Endometrial microvascular endothelial cells (primary cell): ENCODE results near the gene USP20. TPM values are rescaled to one million over a fixed set of nuclear protein-coding genes. Genes with fewer than 3 reads are reported as not detected.

Experiments used
- in situ Hi-C: cut with HindIII; loops from 2 replicates; pipeline ENCODE4 v1.10.0; 2017; ENCODE audit warnings: low sequenced_read_pairs, low pct_unique_long_range_greater_than_20kb; ENCODE audit errors: inconsistent ontology term
- total RNA-seq: library from RNA; depleted of rRNA; stranded (reverse); fragments of >200 nt; gene quantifications from one replicate; pipeline ENCODE4 v1.2.3, GENCODE V29; 2015; ENCODE audit errors: inconsistent ontology term

The USP20 gene
- total RNA-seq, 1 donor from 2014 or later = 9.8 TPM

DNA sequence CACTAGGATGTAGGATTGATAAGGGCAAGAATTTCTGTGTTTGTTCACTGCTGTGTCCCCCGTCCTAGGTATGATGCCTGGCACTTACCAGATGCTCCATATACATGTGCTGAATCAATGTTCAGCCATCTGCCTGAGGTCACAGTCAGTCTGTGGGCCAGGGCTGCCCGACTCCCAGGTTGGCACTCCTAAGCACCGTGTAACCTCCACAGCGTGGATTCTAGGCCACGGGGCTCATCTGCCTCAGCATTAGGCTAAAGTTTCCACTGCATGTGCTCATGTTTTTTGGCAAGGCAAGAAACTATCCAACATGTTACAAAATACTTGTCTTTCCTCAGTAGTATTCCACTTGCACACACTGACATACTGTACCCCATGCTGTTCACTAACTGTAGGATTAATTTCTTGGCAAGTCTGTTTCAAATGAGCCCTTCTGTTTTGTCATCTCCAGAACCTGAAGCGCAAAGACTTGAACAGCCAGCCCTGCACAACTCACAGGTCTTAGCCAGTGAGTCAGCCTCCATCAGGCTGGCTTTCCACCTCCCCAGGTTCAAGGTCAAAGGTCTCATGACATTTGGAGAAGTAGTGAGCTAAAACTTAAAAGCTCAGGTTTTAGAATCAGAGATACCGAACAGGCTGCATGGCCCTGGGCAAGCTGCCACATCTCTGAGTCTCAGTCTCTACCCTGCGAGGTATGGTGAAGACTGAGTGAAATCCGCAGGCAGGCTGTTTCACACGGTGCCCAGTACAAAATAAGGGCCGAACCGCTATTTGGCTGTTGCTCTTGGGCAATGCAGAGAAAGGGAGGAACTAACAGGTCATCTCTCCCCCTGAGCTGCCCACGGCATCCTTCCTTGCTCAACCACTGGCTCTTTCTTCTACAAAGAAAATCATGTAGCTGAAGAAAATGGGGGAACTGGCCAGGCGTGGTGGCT is 18.5 kb upstream of the USP20 start:
- in situ Hi-C loops = no loop called here

DNA sequence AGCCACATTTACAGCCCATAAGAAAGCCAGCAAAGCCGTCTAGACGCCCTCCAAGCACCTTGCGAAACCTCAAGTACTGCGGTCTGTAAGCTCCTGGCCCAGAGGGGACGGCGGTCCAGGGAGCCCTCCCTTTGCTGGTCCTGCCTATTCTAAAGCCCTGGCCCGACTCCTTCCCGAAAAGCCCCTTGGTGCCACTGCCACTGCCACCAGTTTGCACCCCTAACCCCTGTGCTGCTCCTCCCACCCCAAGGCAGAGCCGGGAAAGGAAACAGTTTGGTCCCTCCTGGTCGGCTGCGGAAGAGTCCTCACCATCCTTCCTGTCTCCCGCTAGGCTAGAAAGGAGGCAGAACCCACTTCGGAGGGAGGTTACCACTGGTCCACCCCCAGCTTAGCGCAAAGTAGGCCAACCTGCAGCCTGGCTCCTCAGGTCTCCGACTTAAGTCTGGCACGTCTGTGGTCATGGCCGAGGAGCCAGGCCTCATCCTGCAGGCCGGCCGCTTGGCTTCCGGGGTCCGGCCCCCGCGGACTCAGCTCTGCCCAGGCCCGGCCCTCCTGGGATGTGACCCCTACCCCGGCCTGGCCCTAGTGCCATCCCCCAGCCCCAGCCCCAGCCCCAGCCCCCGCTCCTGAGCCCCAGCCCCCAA is 12.2 kb upstream of the USP20 start:
- in situ Hi-C loops = no loop called here

DNA sequence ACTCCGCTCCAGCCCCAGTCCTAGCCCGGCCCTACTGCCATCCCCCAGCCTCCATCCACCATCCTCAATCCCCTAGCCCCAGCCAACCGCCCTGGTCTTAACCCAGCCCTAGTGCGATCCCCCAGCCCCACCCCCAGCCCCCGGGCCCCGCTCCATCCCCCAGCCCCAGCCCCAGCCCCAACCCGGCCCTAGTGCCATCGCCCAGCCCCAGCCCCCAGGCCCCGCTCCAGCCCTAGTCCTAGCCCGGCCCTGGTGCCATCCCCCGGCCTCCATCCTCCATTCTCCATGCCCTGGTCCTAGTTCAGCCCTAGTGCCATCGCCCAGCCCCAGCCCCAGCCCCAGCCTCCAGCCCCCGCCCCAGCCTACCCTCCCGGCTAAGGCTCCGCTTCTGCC is 11.7 kb upstream of the USP20 start:
- in situ Hi-C loops = no loop called here

DNA sequence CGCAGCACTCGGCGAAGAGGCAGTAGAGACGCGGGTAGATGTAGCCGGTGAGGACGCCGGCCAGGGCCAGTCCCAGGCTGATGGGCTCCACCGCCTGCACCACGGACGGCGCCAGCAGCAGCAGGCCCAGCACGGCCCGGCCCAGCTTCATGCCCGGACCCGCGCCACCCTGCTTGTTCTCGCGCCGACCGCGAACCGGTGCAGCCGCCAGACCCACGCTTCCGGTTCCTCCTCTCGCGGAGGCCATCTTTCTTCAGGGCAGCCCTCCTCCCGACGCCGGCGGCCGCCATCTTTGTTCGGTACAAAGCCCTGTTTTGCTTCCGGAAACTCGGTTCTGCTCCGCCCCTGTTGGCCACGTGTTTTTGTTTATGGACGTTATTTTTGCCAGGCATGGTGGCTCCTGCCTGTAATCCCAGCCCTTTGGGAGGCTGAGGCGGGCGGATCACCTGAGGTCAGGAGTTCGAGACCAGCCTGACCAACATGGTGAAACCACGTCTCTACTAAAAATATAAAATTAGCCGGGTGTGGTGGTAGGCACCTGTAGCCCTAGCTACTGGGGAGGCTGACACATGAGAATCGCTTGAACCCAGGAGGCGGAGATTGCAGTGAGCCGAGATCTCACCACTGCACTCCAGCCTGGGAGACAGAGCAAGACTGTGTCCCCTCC is 11.2 kb upstream of the USP20 start, which contains the start of gene TOR1A:
Gene TOR1A, minus strand, starts transcription at position 202 of the 667 bp plus-strand sequence. Its CDS starts 51 bp downstream, at position 151.
- in situ Hi-C loops = no loop called here

DNA sequence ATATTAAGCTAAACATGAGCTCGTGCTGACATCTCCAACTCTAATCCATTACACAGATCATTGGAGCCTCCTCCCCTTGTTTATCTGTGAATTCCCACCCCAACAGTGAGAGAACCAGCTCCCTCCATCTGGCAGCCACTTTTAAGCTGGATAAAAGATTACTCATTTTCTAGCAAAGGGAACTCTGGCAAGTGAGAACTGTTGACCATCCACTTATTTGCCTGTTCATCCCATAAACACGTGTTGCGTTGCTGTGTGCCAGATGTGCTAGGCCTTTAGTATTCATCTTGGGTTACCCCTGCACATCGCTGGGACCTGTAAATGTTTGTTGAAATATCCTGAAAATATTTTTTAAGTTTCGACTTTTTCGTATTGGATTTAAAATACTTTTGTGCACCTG is 8.9 kb upstream of the USP20 start:
- in situ Hi-C loops = no loop called here

DNA sequence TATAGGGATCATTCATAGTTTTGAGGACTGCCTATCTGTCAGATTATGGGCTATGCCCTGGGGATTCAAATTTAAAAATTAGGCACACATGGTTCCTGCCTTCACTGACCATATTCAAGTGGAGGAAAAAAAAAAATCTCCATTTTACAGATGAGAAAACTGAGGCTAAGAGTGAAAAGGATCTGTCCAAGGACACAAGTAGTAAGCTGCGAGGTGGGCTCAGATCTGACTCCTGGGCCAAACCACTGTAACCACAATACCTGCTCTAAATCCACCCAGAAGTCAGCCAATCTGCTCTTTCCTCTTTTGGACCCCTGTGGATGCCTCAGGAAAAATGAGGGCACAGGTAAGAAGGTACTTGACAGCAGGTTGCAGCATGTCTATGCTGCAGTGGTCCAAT is 8.5 kb upstream of the USP20 start:
- in situ Hi-C loops = no loop called here

DNA sequence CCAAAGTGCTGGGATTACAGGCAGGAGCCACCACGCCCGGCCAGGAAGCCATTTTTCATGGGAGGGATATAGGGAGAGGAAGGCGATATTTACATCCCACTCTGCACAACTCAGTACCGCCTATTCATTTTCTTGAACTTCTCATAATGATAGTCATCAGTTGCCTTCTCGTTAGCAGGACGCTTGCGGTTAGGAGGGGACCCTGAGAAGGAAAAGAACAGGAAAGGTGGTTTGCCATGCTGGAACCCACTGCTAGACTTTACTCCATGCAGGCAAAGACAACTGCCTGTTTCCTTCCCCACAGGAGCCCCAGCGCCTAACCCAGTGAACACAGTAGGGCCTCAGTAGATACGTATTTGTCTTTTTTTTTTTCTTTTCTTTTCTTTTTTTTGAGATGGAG is 7.2 kb upstream of the USP20 start:
- in situ Hi-C loops = no loop called here

DNA sequence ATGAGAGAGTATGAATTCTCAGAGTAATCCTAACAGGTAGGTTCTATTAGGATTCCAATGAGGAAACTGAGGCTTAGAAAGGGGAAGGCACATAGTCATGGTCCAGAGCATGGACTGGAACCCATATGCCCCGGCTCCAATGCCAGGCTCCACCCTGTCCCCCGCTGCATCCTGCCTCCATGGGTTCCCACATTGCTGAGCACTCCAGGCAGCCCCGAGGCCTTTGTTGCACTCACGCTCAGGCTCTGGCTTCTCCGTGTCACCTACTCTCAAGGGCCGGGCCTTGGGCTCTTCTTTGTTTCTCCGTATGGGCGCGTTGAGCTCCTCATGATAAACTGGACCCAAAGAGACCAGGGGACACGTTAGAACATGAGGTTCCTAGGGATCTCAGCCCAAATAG is 6.3 kb upstream of the USP20 start:
- in situ Hi-C loops = no loop called here

DNA sequence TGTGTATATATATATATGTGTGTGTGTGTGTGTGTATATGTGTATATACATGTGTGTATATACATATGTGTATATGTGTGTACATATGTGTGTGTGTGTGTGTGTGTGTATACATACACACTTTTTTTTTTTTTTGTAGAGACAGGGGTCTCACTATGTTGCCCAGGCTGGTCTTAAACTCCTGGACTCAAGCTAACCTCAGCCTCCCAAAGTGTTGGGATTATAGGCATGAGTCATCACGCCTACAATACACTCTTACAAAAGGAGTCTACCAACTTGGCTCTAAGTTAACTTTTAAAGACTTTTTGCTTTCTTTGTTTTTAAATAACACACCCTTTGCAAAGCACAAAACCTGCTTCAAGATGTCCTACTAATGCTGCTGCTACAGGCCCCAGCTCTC is 2.3 kb upstream of the USP20 start:
- in situ Hi-C loops = no loop called here

DNA sequence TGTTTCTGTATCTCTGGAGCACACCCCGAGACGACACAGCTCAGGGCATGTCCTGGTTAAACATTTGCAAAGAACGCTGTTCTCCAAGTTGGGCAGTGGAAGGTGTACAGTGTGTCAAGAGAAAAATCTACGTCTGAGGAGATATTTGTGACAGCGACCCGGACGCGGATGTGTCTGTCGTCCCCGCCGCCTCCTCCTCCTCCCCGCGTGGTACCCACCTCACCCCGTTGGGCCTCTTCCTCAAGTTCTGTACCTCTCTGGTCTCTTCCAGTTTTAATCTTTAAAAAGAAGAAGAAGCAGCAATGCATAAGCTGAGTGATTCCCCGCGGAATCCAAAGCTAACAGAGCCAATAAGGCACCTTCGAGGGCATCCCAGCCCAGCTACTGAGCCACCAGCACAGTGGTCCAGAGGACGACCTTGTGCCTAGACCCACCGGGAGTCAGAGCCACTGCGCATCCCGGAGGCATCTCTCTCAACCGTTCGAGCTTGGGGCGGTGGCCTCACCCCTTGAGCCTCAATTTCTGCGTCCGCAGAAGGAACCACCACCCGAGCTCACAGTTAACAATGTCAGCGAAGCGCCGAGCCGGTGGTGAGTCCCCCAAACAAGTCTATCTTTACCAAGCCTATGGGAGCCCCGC is 650 bp upstream of the USP20 start:
- in situ Hi-C loops = no loop called here

DNA sequence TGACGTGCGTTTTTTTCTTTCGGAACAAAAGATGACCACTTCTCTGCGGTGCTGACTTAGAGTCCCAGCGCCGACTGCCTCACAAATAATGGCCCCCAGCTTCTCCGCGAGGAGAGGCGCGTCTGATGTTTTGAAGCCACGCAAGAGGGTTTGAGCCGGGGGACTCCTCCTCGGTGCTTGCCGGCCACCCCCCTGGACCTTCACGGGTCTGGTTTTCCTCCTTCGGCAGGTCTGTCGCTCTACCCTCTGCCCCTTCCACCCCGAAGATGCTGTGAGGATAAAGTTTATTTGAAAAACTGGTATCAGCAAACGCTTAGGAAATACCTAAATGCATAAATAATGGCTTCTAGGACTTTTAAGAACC is 584 bp downstream of the USP20 start:
- in situ Hi-C loops = no loop called here

DNA sequence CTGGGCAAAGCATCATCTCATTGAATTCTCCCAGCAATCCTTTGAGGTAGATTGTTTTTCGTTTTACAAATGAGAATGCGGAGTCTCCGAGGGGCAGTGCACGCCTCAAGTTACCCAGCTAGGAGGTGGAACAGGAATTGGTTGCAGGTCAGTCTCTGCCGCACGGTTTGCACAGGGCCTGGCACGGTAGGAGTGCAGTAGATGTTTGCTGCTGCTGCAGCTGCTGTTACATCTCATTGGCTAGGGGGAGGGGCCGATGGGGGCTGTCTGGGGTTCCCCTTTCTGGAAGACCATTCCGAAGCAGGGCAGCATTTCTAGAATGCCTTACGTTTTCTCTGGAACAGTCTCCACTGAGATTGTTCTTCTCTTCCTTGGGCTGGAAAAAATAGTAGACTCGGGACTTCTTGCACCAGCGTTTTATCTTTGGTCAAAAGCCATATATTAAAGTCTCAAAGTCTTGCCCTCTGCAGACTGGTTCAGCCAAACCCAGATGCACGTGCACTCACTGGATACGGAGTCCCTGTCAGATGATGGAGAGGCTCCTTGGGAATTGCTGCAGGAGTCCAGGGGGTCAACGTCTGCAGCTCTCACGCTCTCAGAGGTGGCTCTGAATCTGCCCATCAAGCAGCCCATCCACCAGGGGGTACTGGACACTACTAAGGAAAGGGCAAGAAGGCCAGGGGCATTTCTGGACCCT is 1.2 kb downstream of the USP20 start:
- in situ Hi-C loops = no loop called here

DNA sequence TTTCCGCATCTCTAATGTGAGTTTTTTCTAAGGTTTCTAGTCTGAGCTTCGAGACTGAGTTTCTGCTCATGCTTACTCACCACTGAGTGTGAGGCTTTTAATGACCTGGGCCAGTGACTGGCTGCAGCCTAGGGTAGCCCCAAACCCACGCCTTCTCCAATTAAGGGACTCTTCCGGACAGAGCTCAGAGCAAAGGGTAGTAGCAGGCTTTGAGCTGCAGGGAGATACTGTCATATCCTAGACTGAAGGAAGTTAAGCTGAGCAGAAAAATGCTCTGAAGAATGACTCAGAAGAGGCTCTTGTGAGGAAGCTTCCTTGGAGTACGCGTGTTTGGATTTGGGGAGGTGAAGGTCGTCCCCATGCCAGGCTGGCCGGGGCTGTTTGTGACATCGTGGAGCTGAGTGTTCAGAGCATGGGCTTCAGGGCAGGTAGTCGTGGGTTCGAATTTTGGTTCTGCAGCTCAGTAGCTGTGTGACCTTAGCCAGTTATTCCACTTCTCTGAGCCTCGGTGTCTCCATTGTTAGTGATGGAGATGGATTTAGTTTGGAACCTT is 3.5 kb downstream of the USP20 start:
- in situ Hi-C loops = no loop called here

DNA sequence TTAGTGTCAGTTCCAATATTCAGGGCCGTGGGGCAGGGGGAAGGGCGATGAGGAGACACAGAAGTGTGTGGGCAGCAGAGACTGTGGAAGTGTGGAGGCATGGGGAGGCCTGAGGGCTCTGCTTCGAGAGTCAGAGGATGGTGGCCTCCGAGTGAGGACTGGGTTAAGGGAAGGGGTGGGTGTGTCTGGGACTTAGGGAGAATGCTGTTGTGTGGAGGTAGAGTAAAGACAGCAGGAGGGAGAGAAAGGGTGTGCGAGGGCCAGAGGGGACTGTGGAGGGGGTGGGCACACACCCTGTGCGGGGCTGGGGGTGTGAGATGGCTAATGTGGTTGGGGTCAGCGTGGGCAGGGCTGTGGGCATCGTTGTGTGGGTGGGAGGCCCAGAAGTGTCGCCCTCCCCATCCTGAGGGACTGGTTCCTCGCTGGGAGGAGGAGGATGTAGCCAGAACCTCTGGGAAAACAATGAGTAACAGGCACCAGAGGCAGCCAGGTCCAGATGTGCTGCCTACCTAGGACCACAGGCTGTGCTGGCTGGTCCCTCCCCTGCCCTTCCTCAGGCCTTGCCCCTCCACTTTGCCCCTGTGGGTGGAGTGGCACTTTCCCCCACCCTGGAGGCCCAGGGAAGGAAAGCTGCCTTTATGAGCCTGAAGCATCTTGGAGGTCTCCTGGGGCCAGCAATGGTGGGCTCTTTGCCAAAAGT is 4.2 kb downstream of the USP20 start:
- in situ Hi-C loops = no loop called here

DNA sequence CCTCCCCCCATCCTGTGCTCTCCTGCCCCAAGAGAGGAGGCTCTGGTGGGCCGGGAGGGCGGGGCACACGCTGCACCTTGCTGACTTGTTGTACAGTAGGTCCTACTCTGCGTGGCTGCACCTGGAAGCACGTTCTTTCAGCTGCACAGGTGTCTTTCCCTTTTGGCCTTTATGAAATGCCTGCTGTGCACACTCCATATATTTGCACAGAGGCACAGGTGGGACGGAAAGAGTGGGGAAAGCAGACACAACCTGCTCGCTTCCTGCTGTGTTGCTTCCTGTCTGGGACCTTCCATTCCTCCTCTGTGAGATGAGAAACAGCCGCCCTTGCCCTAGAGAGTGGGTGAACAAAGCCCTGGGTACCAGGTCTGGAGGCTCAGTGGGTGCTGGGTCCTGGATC is 4.8 kb downstream of the USP20 start:
- in situ Hi-C loops = no loop called here

DNA sequence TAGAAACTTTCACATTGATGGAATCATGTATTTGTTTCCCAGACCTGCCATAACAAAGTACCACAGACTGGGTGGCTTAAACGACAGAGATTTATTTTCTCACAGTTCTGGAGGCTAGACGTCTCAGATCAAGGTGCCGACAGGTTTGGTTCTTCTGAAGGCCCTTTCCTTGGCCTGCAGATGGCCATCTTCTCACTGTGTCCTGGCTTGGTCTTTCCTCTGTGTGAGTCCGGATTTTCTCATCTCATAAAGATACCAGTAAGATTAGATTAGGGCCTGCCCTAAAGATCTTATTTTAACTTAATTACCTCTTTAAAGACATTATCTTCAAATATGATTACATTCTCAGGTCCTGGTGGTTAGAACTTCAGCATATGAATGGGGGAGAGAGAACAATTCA is 5.8 kb downstream of the USP20 start:
- in situ Hi-C loops = no loop called here

DNA sequence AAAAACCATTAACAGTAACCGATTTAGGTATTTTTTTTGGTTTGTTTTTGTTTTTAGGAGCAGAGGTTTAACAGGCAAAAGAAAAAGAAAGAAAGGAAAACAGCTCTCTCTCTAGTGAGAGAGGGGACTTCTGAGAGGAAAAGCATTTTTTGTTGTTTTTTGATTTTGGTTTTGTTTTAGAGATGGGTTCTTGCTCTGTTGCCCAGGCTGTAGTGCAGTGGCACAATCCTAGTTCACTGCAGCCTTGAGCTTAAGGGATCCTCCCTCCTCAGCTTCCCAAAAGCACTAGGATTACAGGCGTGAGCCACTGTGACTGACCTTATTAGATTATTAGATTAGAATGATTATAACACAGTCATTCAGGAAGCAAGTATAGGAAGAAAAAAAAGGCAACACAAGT is 10.1 kb downstream of the USP20 start:
- in situ Hi-C loops = no loop called here
